NCI-H146 (cell line): ENCODE data around the gene ZRANB1.

Source experiments
- DNase-seq: peaks from one replicate; lab custom pipeline; 2025; lab: John Stamatoyannopoulos, UW

The ZRANB1 gene

GRCh38 chr10:124993736-124994451, 52.0 kb downstream of the ZRANB1 start:
- no peak for DNase-seq

DNA sequence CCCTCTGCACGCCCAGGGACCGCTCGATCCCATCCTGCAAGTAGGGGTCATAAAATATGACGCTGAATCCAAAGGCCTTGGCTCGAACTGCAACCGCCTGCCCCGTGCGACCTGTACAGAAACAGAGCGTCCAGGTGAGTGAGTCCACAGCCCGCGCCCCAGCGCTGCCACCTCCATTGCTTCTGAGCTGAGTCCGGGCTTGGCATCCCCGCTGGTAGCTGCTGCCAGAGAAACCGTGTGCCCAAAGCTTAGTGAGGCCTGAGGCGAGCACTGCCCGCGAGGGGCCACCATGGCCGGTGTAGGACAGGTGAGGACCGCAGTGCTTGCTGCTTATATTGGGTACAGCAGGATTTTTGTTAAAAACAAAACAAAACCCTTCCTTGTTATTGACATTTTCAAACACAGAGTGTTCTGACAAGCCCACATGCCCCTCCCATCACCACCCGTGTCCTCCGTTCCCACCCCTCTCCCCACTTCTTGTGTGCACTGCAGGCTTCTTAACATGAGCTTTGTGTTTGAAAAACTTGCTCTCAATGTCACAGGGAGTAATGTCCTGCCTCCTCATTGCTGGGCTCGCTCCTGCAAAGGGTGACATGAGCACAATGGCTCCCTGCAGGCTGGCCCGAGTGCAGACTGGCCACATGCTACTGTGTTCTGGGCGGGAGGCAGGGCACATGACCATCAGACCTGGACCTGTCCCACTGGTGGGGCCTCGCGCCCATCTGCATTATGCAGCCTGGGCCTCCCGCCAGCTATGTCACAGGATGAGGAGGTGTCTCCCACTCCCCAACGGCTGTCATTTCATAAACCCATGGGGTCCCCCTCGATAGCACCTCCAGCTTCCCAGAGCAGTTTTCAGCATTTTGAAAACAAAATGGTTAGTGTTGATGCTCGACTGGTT, 52.9 kb downstream of the ZRANB1 start:
- no peak for DNase-seq

DNA sequence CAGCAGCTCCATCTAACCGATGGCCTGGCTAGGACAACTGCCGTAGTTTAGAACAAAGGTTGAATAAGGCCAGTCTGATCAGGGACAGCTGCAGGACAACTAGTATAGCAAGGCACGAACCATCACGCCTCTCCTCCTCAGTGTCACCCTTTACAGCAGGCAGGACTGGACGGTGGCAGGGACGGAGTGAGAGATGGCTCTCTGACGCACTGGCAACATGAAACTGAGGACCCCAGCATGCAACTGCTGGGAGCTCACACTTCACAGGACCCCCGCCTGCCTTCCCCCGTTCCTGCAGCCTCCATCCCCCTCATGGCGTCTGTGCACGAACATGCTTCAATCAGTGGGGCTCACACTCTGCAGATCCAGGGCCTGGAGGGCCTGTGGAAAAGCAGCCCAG, 53.7 kb downstream of the ZRANB1 start:
- DNase-seq = no peak

DNA sequence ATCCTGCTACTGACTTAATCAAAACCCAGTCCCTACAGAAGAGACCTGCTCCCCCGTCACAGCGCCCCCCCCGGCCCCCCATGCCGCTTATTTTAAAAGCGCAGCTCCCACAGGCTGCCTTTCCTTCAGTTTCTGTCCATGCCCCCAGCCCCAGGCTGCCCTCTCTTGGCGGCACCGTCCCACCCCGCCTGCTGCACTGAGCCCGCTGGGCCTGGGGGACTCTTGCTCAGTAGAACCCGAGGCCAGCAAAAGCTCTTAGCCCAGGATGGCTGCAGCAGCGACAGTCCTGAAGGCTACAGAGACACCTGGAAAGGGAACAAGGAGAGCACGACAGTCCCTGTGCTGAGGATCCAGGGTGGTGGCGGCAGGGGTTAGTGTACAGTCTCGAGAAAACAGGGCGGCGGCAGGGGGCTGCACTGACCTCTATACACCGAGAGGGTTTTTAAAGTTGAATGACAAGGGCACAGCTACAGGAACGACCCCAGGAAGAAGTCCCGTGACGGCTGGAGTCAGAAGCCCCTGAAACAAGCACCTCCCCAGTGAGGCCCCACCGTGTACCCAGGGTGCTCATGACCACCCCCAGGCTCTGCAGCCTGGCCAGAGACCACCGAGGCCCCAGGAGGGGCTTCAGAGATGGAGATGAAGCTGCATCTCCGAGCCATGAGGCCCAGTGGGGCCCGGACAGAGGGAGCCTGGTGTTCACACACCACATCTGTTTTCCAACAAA, 54.4 kb downstream of the ZRANB1 start:
- no peak for DNase-seq

- no peak for DNase-seq
Observed at GRCh38 chr10:124996854-124997215, 54.9 kb downstream of the ZRANB1 start.

DNA sequence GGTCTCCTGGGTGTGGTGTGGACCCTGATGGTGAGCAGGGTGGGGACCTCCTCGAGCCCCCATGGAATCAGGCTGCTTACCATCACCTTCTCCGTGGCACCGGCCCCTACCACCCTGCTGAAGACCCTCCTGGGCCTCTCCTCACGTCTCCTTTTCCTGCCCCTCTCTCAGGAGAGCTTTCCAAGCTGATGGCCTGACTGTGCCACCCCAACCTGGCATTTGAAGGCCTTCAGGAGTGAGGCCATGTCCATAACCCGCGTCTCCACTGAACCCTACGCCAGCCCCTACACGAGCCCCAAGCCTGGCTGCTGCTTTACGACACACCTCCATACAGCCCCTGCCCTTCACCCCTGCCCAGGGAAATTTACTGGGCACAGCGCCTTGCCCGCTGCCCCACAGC, 55.4 kb downstream of the ZRANB1 start:
- DNase-seq = no peak

GRCh38 chr10:124997771-124998623, 56.1 kb downstream of the ZRANB1 start:
- DNase-seq = no peak

DNA sequence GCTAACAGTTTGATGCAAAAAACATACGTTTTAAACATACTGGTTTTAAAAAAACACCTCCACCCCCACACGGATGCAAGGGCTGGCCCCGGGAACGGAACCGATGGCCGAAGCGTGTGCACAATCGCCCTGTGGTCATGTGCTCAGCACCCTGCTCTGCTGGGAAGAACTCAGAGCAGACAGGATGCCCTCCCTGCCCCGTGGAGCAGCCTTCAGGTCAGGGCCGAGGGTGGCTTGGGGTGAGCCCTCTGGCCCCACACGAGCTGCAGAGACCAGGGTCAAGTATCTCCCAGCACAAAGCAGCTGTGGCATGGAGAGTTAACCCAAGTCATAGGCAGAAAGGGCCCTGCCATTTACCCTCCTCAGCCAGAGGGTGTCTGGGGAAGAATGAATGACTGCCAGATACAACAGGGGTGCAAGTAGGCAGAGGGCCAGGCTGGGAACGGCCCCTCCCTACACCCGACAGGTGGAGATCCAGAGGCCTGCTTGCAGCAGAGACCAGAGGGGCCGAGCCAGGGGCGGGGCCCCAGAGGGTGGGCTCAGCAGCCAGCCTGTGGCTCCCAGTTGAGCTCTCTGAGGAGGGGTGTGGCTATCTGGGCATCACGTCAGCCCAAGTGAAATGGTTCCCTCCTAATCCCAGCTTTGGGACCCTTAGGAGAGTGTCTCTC, 56.8 kb downstream of the ZRANB1 start:
- no peak for DNase-seq

DNA sequence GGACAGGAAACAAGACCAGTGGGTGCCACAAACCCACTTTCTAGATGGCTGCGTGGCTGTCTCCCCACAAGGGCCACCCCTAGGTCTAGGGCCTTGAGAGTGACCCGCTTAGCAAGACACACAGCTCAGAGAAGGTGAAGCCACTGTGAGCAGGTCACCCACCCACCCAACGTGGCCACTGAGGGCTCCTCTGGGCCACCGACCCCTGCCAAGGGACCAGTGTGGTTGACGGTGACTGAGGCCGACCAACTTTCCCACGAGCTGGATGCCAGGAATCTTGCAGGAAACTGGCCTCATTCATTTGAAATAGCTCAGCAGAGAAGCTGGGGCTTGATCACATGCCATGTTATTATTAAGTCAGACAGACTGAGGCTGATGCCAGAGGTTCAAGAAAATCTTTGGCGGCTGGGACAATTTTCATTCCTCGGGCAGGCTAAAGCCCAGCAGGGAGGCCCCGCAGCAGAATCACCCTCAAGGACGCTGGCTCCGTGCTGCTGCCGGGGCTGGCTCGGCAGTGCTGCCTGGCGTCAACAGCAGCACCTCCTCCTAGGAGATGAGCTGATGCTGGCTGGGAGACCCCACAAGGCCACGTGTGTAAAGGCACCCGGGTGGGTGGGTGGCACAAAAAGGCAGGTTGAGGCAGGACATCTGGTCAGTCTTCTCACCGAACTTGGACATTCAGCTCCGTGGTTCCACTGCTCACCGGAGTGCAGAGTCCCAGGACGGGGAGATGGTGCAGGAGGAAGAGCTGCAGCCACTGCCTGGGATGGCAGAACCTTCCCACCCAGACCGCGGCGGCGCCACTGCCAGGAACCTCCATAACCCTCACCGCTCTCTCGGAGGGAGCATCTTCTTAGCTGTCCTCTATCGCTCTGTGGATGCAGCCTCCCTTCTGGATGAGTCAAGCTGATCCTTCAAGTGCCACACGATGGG, 57.8 kb downstream of the ZRANB1 start:
- no peak for DNase-seq

DNA sequence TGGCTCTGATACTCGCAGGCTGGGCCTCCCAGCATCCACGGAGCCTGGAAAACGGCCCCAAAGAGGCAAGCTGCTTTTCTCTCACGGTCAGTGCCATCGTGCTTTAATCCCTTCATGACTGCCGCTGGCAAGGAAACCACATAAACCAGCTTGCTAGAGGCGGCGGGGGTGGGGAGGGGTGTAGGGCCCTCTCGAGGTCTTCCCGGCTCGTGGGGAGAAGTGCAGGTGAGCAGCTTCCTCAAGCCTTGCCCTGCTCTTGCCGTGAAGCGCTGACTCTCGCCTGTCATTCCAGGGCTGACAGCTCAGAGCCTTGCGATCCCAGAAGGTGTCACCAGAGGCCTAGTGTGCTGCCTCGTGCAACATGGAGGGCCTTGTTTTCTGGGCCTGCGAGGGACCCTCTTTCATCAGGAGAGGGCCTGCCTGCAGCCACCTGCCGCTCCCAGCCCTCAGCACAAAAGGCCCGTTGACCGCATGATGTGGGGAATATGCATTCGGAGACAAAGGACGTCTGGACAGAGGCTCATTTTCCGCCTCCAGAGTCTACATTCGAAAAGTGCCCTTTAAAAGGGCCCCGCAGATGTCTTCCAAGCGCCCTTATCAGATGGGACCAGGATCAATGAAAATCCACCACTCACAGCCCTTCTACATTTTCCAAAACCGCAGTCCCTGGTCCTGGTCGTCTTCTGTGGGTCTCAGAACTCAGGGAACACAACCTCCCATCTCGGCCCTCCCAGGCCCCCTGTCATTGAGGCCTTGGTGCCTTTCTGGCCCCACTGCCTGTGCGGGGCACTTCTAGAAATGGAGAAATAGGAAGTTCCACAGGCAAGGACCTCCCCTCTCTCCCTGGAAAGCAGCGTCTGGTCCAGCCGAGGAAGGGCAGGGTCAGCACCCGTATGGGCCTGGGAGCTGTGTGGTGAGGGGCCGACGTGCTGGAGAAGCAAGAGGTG, 58.7 kb downstream of the ZRANB1 start:
- no peak for DNase-seq

DNA sequence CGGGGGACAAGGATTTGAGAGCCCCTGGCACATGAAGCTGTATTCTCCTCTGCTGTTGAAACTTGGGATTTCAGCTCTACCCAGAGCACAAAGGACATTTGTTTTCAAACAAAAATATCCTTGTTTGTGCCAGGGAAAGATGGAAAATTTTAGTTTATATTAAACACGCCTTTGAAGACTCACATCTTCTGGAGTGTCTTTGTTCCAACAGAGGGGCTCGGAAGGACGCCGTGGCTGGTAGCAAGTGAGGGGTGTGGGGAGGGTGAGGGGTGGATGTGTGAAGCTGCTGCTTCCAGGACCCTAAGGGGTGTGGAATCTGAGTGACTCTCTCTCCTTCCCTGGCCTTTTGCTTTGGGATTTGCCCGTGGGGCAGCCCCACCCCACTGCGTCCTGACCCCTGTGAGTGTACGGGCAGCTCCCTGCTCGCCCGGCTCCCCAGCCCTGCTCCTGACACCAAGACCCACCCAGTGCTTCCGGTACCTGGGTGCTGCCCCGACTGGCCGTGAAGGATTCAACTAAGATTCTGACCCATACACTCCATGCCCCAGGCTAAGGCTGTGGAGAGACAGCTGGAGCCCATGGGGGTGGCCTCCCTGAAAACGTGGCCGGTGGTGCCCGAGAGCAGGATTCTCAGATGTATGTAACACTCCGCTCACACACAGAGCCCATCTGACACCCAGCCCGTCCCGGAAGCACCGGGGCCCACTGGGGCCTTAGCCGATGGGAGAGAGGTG, 59.6 kb downstream of the ZRANB1 start:
- no peak for DNase-seq

GRCh38 chr10:125002047-125002422, 60.1 kb downstream of the ZRANB1 start:
- no peak for DNase-seq

- DNase-seq = no peak
Observed at GRCh38 chr10:125002423-125003145, 60.7 kb downstream of the ZRANB1 start.

- no peak for DNase-seq
Observed at GRCh38 chr10:125003146-125003900, 61.4 kb downstream of the ZRANB1 start.

DNA sequence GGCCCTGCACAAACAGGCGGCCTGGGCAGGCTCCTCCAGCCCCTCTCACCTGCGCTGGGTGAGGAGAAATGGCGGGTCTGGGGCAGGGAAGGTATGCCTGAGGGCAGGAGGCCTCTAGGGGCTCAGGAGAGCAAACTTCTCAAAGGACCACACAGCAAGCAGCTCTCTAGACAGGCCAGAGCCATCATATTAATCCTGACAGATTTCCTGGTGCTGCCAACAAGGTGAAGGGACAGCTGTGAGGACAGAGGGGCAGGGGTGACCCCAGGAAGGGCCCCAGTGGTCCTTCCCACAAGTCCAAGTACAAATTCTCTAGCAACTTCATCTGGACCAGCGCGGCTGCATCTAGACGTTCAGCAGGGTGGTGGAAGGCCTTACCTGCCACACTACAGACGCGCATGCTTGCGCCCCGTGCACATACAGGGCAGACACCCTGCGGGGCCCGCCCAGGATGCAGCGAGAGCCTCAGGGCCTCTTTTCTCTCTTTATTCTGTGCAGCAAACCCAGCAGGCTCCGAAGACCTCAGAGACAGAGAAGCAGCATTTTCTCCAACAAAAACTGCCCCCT, 62.1 kb downstream of the ZRANB1 start:
- DNase-seq = no peak

DNA sequence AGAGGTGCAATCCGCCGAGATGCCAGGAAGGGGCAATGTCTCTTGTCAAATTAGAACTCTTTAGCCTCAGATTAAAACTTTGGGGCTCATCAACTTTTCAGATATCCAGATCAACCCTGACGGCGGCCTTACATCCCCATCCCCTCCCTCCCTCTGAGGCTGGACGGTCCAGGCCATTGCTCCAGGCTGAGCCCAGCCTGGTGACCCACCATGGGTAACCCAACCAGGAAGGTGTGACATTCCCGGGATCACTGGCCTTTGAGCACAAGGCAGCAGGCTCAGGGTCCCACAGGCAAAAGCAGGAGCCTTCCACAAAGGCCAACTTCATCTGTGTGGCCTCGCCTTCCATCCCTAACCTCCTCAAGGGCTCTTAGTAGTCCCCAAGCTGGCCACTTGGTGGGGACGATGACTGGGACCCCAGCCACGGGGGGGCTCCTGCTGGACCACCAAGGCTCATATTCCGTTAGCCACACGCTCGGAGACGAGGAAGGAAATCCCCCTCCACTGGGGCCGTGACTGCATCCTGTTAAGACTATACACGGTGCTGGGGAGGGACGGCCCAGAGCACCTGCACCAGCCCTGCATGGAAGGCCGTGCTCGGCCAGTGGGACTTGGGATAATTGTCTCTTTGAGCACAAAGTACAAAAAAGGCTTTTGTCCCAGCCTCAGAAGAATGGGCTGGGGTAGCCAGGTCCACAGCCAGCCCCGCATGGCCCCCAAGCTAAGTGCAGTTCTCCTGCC, 62.8 kb downstream of the ZRANB1 start:
- no peak for DNase-seq
